Keratinocyte (primary cell): ENCODE data around the gene LZTR1.

ENCODE experiments used
- CTCF ChIP-seq, 3 experiments: IDR thresholded peaks in 1 of 3; conservative IDR thresholded peaks in 1 of 3; optimal IDR thresholded peaks in 1 of 3; 2 replicates in 2 of 3; 3 replicates in 1 of 3; pipeline versions ENCODE3 to v1.5.1; 2011; ENCODE audit warnings: low read length in 3 of 3, mild to moderate bottlenecking in 3 of 3, moderate library complexity in 2 of 3, control low read depth in 1 of 3, inconsistent platforms in 1 of 3; ENCODE audit not compliant: insufficient read depth in 2 of 3; ENCODE audit errors: extremely low read depth in 1 of 3
- EZH2 ChIP-seq: IDR thresholded peaks from one replicate; pipeline ENCODE4 v1.6.1; 2012; ENCODE audit warnings: inconsistent platforms, mild to moderate bottlenecking, low read length, moderate library complexity

GRCh38 chr22:20960609-20961008, 21.5 kb upstream of the LZTR1 start:
- TF ChIP-seq CTCF (optimal IDR thresholded peaks at IDR 0.05 in 1 of 3, IDR thresholded peaks at IDR 0.05 in 1 of 3, conservative IDR thresholded peaks at IDR 0.05 in 1 of 3; ENCODE audit: extremely low read depth in 1 of 3, insufficient read depth in 2 of 3, low read length in 3 of 3) (no peak), EZH2 (no peak)
